H9 (cell line): ENCODE data around the gene CCDC13. TPM values are rescaled to one million over a fixed set of nuclear protein-coding genes. Genes with fewer than 3 reads are reported as not detected.

Experiments
- DNase-seq: peaks from one replicate; pipeline ENCODE4 v3.0.0-alpha.2; 2017
- H2AFZ ChIP-seq: one replicate; pipeline ENCODE4 v1.6.1; 2013; ENCODE audit warnings: mild to moderate bottlenecking, low read length, control low read depth, moderate library complexity
- H2AK5ac ChIP-seq: 2 replicates; pipeline ENCODE4 v1.6.1; 2013; ENCODE audit warnings: low read length, control low read depth, mixed read lengths; ENCODE audit not compliant: insufficient read length
- H2BK120ac ChIP-seq: one replicate; pipeline ENCODE4 v1.6.1; 2013; ENCODE audit warnings: low read depth, mild to moderate bottlenecking, low read length, control low read depth, inconsistent platforms; ENCODE audit not compliant: poor library complexity, severe bottlenecking
- H2BK12ac ChIP-seq: 2 replicates; pipeline ENCODE4 v1.6.1; 2013; ENCODE audit warnings: low read length, control low read depth, mixed read lengths, low read depth; ENCODE audit not compliant: insufficient read length
- H2BK15ac ChIP-seq: 2 replicates; pipeline ENCODE4 v1.6.1; 2013; ENCODE audit warnings: low read depth, low read length, control low read depth
- H2BK20ac ChIP-seq: one replicate; pipeline ENCODE4 v1.6.1; 2013; ENCODE audit warnings: low read depth, mild to moderate bottlenecking, low read length, control low read depth, inconsistent platforms; ENCODE audit not compliant: poor library complexity, severe bottlenecking
- H2BK5ac ChIP-seq: 2 replicates; pipeline ENCODE4 v1.6.1; 2013; ENCODE audit warnings: low read length, control low read depth, mixed read lengths; ENCODE audit not compliant: insufficient read length
- H3K14ac ChIP-seq: 2 replicates; pipeline ENCODE4 v1.6.1; 2013; ENCODE audit warnings: low read length, control low read depth; ENCODE audit not compliant: insufficient read depth
- H3K18ac ChIP-seq: 2 replicates; pipeline ENCODE4 v1.6.1; 2013; ENCODE audit warnings: low read depth, mild to moderate bottlenecking, mixed read lengths, low read length, control low read depth; ENCODE audit not compliant: insufficient read length
- H3K23ac ChIP-seq: 2 replicates; pipeline ENCODE4 v1.6.1; 2013; ENCODE audit warnings: low read length, control low read depth, mixed read lengths, low read depth; ENCODE audit not compliant: insufficient read length
- H3K23me2 ChIP-seq: 2 replicates; pipeline ENCODE4 v1.6.1; 2013; ENCODE audit warnings: low read depth, mild to moderate bottlenecking, mixed read lengths, low read length, control low read depth; ENCODE audit not compliant: insufficient read length, poor library complexity, severe bottlenecking
- H3K27ac ChIP-seq: 2 replicates; pipeline ENCODE4 v1.5.1; 2013; ENCODE audit warnings: low read length, control low read depth, mixed read lengths, low read depth; ENCODE audit not compliant: insufficient read length
- H3K27me3 ChIP-seq: 2 replicates; pipeline ENCODE4 v1.6.1; 2013; ENCODE audit warnings: low read length, control low read depth, inconsistent platforms; ENCODE audit not compliant: insufficient read depth
- H3K4ac ChIP-seq: 2 replicates; pipeline ENCODE4 v1.6.1; 2013; ENCODE audit warnings: low read depth, mild to moderate bottlenecking, control low read depth, inconsistent platforms, low read length, moderate library complexity
- H3K4me1 ChIP-seq: 2 replicates; pipeline ENCODE4 v1.6.1; 2013; ENCODE audit warnings: low read length, control low read depth, inconsistent platforms; ENCODE audit not compliant: insufficient read depth
- H3K4me2 ChIP-seq: 2 replicates; pipeline ENCODE4 v1.6.1; 2013; ENCODE audit warnings: low read length, control low read depth, mixed read lengths; ENCODE audit not compliant: insufficient read length, insufficient read depth
- H3K56ac ChIP-seq: 2 replicates; pipeline ENCODE4 v1.6.1; 2013; ENCODE audit warnings: low read depth, mild to moderate bottlenecking, mixed read lengths, low read length, control low read depth; ENCODE audit not compliant: insufficient read length
- H3K79me1 ChIP-seq: 2 replicates; pipeline ENCODE4 v1.6.1; 2013; ENCODE audit warnings: low read depth, mild to moderate bottlenecking, moderate library complexity, low read length, control low read depth, inconsistent platforms; ENCODE audit not compliant: insufficient read depth, poor library complexity, severe bottlenecking
- H3K79me2 ChIP-seq: 2 replicates; pipeline ENCODE4 v1.6.1; 2013; ENCODE audit warnings: low read length, control low read depth, inconsistent platforms; ENCODE audit not compliant: insufficient read depth
- H3K9ac ChIP-seq: 2 replicates; pipeline ENCODE4 v1.6.1; 2013; ENCODE audit warnings: low read length, control low read depth, mixed read lengths; ENCODE audit not compliant: insufficient read length; ENCODE audit errors: extremely low read depth
- H3K9me3 ChIP-seq: one replicate; pipeline ENCODE4 v1.6.1; 2013; ENCODE audit warnings: low read depth, low read length, inconsistent platforms; ENCODE audit not compliant: control insufficient read depth
- H3T11ph ChIP-seq: one replicate; pipeline ENCODE4 v1.6.1; 2013; ENCODE audit warnings: mild to moderate bottlenecking, low read length, control low read depth, inconsistent platforms
- H4K20me1 ChIP-seq: one replicate; pipeline ENCODE4 v1.6.1; 2013; ENCODE audit not compliant: control insufficient read depth, insufficient read length, insufficient read depth
- H4K5ac ChIP-seq: 2 replicates; pipeline ENCODE4 v1.6.1; 2013; ENCODE audit warnings: low read depth, mild to moderate bottlenecking, mixed read lengths, low read length, control low read depth; ENCODE audit not compliant: insufficient read length
- H4K8ac ChIP-seq: replicated peaks from 2 replicates; pipeline ENCODE4 v1.6.1; 2013; ENCODE audit warnings: low read length, control low read depth, mixed read lengths, low read depth; ENCODE audit not compliant: insufficient read length
- H4K91ac ChIP-seq: 2 replicates; pipeline ENCODE4 v1.6.1; 2013; ENCODE audit warnings: low read depth, mild to moderate bottlenecking, moderate library complexity, mixed read lengths, low read length, control low read depth; ENCODE audit not compliant: insufficient read length
- H3K27ac Mint-ChIP-seq, 3 experiments: 2 replicates in 2 of 3; 3 replicates in 1 of 3; pipeline ENCODE4 v1.8.0; 2020 to 2021; ENCODE audit warnings: mixed read lengths in 3 of 3, mild to moderate bottlenecking in 1 of 3, moderate library complexity in 1 of 3
- H3K27me3 Mint-ChIP-seq: 2 replicates; pipeline ENCODE4 v1.8.0; 2021; ENCODE audit warnings: low read depth, mild to moderate bottlenecking, moderate library complexity, mixed read lengths
- H3K36me3 Mint-ChIP-seq, 3 experiments: 2 replicates in 2 of 3; 3 replicates in 1 of 3; pipeline ENCODE4 v1.8.0; 2020 to 2021; ENCODE audit warnings: low read depth in 3 of 3, mixed read lengths in 3 of 3; ENCODE audit not compliant: insufficient read depth in 1 of 3
- H3K4me1 Mint-ChIP-seq, 2 experiments: 2 replicates each; pipeline ENCODE4 v1.8.0; 2020; ENCODE audit warnings: mixed read lengths in 2 of 2
- H3K4me3 Mint-ChIP-seq, 2 experiments: 2 replicates in 1 of 2; 3 replicates in 1 of 2; pipeline ENCODE4 v1.8.0; 2020 to 2021; ENCODE audit warnings: mild to moderate bottlenecking in 2 of 2, mixed read lengths in 2 of 2, moderate library complexity in 1 of 2
- H3K9me3 Mint-ChIP-seq, 2 experiments: 2 replicates in 1 of 2; 3 replicates in 1 of 2; pipeline ENCODE4 v1.8.0; 2020; ENCODE audit warnings: mild to moderate bottlenecking in 2 of 2, mixed read lengths in 2 of 2, moderate library complexity in 1 of 2
- CTCF ChIP-seq: fragments of 200-600 bp; sonication (generic); conservative IDR thresholded peaks from 3 replicates; pipeline ENCODE4 v1.8.0; 2021; ENCODE audit warnings: antibody characterized with exemption, mild to moderate bottlenecking
- WGBS: extraction: QIAGEN DNeasy Blood & Tissue Kit; methylation state at CpG from one replicate; pipeline ENCODE4 v1.1.7; 2013; ENCODE audit warnings: missing lambda C conversion rate, low lambda C conversion rate, mixed read lengths; ENCODE audit not compliant: insufficient read length; ENCODE audit errors: extremely low coverage; 5-methylcytosine and 5-hydroxymethylcytosine counted together
- total RNA-seq: library from RNA; stranded (reverse); gene quantifications from 2 replicates; pipeline ENCODE4 v1.2.1, GENCODE V29; 2021

Gene CCDC13
- total RNA-seq, 1 experiment from 2014 or later = not detected

GRCh38 chr3:42743204-42743995 lies 29.7 kb downstream of the CCDC13 start:
- H3K9me3 Mint-ChIP-seq = peaks cover 0 to 3% of the 10 kb centered on the region in 2 experiments; a peak in 1 of 5 replicates
- no peaks in the 10 kb centered on the region for H4K20me1 ChIP-seq
- no peak overlapping the region for H2BK20ac ChIP-seq
- no peaks in the 10 kb centered on the region for H3K4me1 ChIP-seq
- no peak overlapping the region for H3K56ac ChIP-seq
- no peak overlapping the region for H2BK15ac ChIP-seq
- no peaks in the 10 kb centered on the region for H3K23me2 ChIP-seq
- WGBS = no CpG with 5 or more reads among the region's 7 CpGs
- H2BK120ac ChIP-seq = no peak overlapping the region
- no peak for TF ChIP-seq CTCF
- no peak overlapping the region for H2BK5ac ChIP-seq
- no peak overlapping the region for H4K5ac ChIP-seq
- H3K36me3 Mint-ChIP-seq = no peaks in the 10 kb centered on the region
- H3K9ac ChIP-seq = no peak overlapping the region
- no peaks in the 10 kb centered on the region for H3K79me1 ChIP-seq
- H3K4me1 Mint-ChIP-seq = peaks cover 21 to 22% of the 10 kb centered on the region in 2 experiments
- H3K4ac ChIP-seq = no peak overlapping the region
- no peak overlapping the region for H3K14ac ChIP-seq
- H3K4me3 Mint-ChIP-seq = no peak overlapping the region
- no peak overlapping the region for H3K27ac ChIP-seq
- H2AK5ac ChIP-seq = no peak overlapping the region
- peaks cover 14% of the 10 kb centered on the region for H3K27me3 Mint-ChIP-seq
- DNase-seq = peak; percentile 13
- H2AFZ ChIP-seq = no peak overlapping the region
- no peak overlapping the region for H4K8ac ChIP-seq
- H2BK12ac ChIP-seq = no peak overlapping the region
- H3K23ac ChIP-seq = no peak overlapping the region
- H3K27ac Mint-ChIP-seq = no peak overlapping the region
- H3K9me3 ChIP-seq = no peaks in the 10 kb centered on the region
- H3K4me2 ChIP-seq = no peak overlapping the region
- H3K18ac ChIP-seq = no peak overlapping the region
- no peak overlapping the region for H4K91ac ChIP-seq
- H3K27me3 ChIP-seq = no peaks in the 10 kb centered on the region
- no peak overlapping the region for H3T11ph ChIP-seq
- no peaks in the 10 kb centered on the region for H3K79me2 ChIP-seq
